ENCODE data around the gene FGFR4.
"Not testable (repeated sequence)": the region's sequence is repeated elsewhere in the genome, so short reads cannot be mapped to it uniquely, and the experiment has no call there.

FGFR4 gene

DNA sequence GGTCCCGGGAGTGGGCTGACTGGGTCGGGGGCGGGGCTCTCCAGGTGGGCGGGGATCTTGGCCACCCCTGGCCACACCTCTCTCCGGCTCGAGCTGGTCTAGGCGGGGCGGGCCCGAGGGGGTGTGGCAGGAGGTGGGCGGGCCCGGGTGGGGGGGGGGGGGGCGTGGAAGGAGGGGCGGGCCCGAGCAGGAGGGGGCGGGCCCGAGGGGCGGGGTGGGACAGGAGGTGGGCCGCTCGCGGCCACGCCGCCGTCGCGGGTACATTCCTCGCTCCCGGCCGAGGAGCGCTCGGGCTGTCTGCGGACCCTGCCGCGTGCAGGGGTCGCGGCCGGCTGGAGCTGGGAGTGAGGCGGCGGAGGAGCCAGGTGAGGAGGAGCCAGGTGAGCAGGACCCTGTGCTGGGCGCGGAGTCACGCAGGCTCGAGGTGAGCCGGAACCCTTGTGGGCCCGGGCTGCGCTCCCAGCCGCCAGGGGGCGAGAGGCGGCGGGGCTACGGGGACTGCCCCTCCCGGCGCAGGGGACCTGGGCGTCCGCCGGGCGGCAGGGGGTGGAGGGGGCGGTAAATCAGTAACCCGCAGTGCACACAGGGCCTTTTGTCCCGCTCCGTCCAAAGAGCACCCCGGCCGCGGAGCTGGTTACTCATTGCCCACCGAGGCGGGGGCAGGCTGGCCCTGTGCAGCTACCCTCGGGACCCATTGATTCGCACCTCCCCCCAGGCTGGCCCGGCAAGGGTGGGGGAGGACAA lies at the start of gene FGFR4:
Gene FGFR4, plus strand, starts transcription at position 262 of the 744 bp plus-strand sequence. CDS start 2,688 bp downstream, outside the sequence.
- peak; percentile 58 for DNase-seq (ENCODE audit: low spot score)

DNA sequence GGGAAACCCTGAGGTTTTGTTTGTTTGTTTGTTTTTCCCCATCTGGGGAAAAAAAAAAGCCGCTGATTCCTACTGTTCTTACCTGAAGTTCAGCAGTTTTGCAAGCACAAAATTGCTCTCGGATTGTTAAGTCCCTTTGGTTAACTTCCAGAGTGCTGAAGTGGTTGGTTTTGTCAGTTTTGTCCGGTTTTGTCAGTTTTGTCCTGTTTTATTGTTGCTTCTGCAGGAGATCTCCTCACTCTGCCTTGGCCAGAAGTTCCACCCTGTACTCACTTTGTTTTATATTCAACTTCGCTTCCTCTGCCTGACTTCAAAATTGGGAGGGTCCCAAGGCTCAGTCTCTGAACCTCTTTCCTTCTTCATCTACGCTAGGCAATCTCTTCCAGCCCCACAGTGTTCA lies 49.8 kb upstream of the FGFR4 start:
- no peak for DNase-seq (ENCODE audit: low spot score)

DNA sequence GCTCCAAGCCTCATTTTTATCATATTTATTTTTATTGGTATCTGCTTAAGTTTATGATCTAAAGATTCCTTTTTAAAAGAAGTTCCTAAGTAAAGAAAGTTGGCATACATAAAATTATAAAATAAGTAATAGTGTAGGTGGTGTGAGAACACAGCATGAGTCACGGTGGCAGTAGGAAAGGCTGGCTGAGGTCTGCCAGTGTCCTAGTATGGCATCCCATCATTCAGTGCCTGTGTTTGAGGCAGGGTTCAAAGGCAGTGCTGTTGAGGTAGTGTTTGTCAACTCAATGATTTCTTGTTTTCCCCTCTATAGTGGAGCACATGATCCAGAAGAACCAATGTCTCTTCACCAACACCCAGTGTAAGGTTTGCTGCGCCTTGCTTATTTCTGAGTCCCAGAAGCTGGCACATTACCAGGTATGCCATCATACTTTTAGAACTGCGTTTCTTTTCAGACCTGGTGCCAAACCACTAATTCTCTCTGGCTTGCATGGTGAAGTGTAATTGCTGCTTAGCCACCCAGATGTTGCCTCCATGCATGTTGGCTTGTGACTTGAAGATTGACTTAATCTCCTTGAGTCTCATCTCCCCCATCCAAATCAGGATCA lies 45.8 kb upstream of the FGFR4 start:
- DNase-seq (ENCODE audit: low spot score) = no peak

DNA sequence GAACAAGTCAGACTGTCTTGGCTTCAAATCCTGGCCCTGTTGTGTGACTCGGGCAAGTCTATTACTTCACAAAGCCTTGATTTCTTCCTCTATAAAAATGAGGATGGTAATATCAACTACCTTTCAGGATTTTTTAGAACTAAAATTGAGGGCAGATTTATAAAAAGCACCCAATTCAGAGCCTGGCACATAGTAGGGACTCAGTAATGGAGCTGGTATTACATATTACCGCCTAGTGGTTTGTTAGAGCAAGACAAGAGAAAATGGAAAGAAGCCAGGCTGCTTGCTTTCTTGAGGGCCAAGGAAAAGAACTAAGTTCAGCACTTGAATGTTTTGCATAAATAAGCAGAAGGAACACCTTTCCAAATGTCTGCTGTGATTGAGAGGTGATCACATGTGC lies 44.8 kb upstream of the FGFR4 start:
- no peak for DNase-seq (ENCODE audit: low spot score)

DNA sequence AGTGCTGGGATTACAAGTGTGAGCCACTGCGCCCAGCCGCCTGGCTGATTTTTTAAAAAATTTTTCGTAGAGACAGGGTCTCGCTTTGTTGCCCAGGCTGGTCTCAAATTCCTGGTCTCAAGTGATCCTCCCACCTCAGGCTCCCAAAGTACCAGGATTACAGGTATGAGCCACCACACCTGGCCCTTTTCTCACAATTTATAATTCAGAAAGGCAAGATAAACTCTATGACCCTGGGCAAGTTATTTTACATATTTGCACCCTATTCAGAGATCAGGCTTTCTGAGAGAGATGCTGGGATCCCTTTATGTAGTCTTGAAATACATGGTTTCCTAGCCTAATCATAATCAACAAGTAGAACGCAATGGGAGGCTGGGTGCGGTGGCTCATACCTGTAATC lies 43.6 kb upstream of the FGFR4 start:
- no peak for DNase-seq (ENCODE audit: low spot score)

DNA sequence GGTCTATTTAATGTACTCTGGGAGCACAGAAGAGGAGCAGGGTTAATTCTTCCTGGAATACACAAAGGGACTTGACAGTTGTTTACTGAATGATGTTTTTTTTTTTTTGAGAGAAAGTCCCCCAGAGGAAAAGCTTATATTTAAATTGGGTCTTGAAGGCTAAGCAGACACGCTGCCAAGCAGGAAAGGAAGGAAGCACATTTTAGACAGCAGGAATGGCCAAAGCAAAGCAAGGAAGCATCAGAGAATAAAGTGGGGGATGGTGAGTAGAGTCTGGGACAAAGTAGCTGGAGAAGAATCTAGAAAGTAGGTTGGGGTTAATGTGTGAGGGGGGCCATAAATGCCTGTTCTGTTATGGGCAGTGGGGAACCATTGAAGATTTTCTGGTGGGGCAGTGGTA lies 42.8 kb upstream of the FGFR4 start:
- no peak for DNase-seq (ENCODE audit: low spot score)

DNA sequence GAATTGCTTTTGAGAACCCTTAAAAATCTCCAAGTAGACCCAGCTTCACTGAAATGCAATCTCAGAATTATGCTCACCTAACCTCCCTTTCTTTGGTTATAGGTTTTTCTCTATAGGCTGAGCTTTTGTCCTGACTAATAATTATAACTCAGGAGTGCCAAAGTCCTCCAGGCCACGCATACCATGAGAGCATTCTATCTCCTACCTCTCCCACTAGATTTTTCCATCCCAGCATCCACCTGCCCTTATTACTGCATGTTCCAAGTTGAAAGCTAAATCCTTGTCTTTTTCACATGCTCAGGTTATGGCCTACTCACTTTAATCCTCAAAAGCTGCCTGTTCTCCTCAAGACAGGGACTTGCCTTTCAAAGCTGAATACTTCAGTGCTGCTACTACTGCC lies 42.1 kb upstream of the FGFR4 start:
- DNase-seq (ENCODE audit: low spot score) = no peak

DNA sequence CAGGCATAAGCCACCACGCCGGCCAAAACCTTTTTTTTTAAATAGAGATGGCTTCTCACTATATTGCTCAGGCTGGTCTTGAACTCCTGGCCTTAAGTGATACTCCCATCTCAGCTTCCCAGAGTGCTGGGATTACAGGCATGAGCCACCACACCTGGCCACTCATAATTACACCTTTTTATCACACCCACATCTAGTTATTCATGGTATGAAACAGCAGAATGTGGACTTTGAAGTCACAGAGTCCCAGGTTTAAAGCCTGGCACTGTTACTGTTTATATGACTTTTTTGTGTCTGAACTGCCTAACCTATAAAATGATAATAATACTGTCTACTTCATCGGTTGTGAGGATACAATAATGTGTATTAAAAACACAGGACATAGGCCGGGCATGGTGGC lies 41.1 kb upstream of the FGFR4 start:
- DNase-seq (ENCODE audit: low spot score) = no peak

DNA sequence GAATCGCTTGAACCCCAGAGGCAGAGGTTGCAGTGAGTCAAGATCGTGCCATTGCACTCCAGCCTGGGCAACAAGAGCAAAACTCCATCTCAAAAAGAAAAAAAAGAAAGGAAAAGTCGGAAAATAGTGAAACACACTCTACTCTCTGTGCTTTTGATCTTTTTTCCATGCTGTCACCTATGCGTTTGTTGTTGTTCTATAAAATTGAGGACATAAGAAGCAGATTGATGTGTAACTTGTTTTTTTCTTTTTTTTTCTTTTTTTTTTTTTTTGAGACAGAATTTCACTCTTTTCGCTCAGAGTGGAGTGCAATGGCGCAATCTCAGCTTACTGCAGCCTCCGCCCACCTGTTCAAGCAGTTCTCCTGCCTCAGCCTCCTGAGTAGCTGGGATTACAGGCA lies 38.2 kb upstream of the FGFR4 start:
- DNase-seq (ENCODE audit: low spot score) = not testable (repeated sequence)

DNA sequence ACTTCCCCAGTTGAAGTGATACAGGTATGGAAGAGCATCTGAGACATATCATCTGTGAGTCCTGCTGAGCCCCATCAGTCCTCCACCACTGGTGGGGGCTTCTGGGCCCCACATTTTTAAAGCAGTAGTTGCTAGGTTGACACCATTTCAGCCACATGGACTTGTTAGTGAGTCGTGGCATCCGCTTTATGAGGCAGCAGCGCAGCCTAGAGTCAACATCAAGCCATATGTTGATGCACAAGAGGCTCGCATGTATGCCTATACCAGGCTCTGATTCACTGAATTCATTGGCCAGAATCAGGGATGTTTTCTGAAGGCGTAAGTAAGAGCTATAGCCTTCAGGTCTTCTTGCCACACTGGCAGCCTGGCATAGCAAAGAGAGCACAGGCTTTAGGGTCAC lies 37.4 kb upstream of the FGFR4 start:
- no peak for DNase-seq (ENCODE audit: low spot score)

DNA sequence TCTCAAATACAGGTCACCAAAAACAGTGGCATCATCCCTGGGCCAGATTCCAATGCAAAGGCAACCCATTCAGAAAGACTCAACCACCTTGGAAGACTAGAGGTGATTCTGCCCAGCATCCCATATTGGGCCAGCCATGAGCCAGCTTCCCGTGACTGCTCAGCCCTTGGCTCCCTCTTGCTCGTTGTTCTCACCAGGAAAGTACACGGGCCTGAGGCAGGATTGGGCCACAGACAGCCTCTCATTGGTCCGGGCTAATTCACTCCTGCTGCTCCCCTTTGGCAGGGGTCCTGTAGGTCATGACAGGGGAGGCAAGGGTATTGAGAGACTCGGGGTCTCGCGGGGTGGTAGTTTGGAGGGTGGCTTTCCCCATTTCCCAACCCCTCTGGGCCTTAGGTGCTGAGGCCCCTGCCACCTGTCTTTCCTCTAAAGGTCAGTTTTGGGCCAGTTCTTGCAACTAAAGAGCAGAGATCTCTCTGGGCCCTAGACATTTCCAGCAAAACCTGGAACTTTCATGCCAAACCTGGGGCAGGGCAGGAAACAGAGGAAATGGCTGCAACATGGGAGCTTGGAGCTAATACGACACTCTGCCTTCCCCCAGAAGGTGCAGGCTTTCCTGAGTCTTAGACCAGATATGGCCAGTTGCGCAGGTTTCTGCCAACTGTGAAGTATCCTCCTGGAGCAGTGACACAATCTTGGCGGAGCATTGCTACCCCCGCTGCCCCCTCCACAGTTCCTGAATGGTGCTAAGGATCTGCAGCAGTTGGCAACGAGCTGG lies 22.0 kb upstream of the FGFR4 start:
- DNase-seq (ENCODE audit: low spot score) = no peak

DNA sequence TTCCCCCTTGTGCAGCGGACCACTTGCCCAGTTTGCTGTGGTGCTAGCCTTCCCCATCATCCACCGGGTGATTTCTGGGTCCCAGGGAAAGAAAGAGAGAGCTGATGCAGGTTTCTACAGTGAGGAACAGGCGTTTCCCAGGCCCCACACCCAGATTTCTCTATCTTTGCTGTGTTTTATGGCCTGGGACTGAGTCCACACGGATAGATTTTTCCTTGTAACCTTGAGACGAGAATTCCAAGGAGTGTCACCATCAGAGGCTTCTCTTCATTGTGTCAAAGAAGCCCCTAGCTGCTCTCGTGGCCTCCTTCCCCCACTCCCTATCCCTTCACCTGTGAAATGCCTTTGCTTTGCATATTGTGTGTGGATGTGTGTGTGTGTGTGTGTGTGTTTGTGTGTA lies 21.2 kb upstream of the FGFR4 start:
- no peak for DNase-seq (ENCODE audit: low spot score)

DNA sequence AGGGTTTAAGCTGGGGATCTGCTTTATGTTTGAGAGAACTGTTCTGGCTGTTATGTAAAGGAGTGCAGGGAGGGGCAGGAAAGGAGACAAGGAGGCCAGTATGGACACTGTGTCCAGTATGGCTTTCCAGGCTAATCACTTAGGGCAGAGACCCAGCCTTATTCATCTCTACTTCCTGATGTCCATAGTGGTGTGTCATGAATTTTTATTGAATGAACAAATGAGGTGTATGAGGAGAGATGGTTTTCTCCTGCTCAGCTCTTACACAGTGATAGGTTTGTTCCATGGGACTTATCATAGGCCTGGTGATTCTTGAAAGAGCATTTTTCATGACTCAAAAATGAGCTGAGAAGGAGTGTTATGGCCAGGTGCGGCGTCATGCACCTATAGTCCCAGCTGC lies 20.5 kb upstream of the FGFR4 start:
- no peak for DNase-seq (ENCODE audit: low spot score)

DNA sequence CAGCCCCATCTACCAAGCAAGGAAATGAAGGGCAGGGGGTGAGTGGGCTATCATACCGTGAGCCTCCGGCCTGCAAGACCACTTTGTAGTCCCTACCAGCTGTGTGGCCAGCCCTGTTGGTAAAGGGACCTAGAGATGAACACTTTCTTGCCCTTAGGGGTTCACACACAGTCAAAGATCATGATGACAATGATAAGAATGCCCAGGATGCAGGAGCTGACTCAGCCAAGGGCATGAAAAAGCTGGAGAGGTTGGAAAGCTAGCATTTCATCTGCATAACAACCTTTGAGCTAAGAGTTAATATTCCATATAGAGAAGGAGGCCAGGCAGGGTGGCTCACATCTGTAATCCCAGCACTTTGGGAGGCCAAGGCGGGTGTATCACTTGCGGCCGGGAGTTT lies 19.2 kb upstream of the FGFR4 start:
- no peak for DNase-seq (ENCODE audit: low spot score)

DNA sequence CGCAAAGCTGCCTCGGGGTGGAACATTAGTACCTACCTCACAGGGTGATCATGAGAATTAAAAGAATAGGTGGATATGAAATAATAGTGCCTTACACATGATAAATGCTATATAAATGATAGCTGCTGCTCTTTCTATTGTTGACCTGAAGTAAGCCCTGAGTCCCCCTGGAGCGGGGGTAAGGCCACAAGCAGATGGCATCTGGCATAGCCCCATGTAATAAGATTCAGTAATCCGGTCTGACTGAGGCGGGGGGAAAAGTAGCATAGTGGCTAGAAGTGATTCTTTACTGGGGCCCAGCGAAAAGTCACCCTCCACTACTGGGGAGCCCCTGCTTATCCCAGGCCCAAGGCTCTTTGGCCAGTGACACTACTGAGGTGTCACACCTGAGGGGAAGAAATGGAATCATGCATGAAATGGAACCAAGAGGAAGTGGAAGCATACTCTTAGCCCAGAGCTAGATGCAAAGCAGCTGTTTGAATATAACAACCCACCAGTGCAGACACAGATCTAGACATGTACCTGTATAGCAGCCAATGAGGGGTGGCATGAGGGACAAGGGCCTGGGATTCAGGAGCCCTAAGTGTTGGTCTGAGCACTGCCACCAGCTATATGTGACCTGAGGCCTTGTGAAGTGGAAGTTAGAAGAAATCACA lies 16.1 kb upstream of the FGFR4 start:
- DNase-seq (ENCODE audit: low spot score) = no peak

DNA sequence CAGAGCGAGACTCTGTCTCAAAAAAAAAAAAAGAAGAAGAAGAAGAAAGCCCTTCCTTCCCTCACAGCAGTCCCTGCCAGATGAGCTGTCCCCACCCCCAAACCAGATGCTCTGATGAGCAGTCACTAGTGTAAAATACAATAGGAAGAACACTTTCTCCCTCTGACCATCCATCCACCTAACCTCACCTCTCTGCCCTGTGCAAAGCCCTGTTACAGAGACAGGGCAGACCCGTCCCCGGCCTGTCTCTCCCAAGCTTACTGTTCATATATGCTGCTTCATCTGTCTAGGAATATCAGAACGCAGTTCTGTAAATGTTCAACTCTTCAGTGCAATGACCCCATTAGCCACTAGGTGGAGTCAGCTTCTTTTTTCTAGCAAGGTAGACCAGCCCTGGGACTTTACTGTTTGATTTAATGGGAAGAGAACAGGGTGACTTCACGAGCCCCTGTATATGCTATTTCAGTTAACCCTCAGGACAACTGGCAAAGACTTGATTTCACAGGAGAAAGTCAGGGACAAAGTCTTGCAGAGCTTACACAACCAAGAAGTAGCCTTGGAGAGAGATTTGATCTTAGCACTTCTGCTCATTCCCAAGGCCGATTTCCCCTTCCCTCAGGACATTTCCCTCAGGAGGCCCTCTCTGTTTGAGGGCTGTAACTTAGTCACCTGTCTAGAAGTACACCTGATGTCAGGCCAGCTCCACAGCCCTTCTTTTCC lies 14.9 kb upstream of the FGFR4 start:
- DNase-seq (ENCODE audit: low spot score) = peak; percentile 77

DNA sequence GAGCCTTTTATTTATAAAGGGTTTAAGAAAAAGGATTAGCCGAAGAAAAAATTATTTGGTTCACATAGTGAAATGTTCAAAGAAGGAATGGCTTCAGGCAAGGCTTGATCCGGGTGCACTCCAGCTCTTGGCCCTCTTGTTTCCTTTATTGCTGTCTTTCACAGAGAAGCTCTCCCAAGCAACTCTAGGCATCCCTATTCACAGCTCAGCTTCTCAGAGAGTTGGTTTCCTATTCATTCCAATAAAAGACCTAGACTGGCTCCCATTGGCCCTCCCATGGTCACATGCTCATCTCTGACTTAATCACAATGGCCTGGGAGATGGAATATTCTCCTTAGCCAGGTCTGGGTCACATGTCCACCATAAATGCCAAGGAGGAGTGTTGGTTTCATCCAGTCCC lies 9.4 kb upstream of the FGFR4 start:
- no peak for DNase-seq (ENCODE audit: low spot score)

DNA sequence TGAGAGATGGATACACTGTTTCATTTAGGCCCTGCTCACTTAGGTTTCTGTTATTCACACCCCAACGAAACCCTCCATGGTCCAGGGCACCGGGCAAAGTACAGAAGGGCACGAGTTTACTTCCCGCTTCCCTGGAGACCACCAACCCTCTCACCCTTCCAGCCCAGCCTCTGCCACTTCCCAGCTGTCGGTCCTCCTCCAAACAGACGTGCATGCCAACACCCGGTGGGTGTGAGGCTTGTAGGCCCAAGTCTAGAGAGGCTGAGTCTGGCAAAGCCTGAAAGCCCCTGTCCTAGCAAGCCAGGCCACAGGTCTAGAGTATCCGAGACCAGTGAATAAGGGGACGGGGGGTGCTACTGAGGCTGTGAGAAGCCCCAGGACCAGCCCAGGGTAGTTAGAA lies 7.1 kb upstream of the FGFR4 start:
- no peak for DNase-seq (ENCODE audit: low spot score)

DNA sequence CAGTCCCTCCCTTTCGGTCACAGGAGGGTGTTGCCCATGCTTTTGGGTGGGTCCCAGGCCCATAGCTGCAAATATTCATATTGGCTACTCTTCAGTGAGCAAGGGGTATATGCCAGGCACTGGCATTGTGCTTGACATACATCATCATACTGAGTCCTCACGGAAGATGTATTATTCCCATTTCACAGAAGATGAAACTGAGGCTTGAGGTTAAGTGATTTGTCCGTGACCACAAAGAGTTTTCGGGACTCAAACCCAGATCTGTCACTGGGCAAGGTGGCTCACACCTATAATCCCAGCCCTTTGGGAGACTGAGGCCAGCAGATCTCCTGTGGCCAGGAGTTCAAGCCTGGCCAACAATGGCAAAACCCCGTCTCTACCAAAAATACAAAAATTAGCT lies 6.5 kb upstream of the FGFR4 start:
- no peak for DNase-seq (ENCODE audit: low spot score)

DNA sequence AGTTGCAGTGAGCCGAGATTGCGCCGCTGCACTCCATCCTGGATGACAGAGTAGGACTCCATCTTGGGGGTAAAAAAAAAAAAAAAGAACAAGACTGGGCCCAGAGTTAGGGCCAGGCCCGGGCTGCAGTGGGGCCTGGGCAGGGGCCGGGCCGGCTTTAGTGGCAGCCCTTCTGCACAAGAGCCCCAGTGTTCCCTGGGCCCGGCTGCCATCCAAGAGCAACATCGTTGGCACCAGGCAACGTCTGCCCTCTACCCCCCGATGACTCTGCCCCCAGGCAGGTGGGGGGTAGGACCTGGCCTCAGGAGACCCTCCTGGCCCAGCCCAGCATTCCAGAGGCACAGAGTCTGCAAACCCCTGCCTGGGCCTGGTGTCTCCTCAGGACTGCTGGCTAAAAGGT lies 4.9 kb upstream of the FGFR4 start:
- no peak for DNase-seq (ENCODE audit: low spot score)

DNA sequence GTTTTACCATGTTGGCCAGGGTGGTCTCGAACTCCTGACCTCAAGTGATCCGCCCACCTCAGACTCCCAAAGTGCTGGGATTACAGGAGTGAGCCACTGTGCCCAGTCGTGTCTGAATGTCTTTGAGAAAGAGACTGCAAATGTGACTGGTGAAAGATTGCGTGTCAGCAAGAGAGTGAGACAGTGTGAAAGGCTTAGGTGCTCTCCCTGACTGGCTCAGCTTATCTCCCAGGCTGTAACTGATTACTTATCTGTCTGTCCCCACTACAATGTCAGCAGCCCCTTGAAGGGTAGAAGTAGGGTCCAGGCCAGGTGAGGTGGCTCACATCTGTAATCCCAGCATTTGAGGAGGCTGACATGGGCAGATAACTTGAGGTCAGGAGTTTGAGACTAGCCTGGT lies 3.4 kb upstream of the FGFR4 start:
- no peak for DNase-seq (ENCODE audit: low spot score)

DNA sequence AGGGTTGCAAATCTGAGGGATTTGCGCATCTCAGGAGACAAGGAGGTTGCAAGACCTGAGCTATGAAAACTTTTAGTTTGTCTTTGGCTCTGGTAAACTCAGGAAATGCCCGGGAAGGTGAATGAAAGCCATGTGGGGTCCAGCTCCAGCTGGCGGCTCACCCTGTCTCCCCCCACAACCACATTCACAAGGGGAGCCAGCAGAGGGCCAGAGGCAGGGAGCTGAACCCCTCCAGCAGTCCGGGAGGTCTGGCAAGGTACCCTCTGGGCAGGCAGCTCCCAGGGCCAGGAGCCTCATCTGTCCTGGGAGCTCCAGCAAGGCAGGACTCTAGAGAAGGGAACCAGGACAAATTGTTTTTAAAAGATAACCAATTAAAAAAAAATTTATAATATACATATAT lies 2.5 kb upstream of the FGFR4 start:
- no peak for DNase-seq (ENCODE audit: low spot score)
